HepG2 (cell line): ENCODE data around the gene GLB1L3. TPM values are rescaled to one million over a fixed set of nuclear protein-coding genes. Genes with fewer than 3 reads are reported as not detected.

Experiments used
- ARID4A ChIP-seq: sonication (generic); formaldehyde crosslinking; IDR thresholded peaks from 2 replicates; pipeline ENCODE4 v1.5.0; 2020; ENCODE audit warnings: mild to moderate bottlenecking, missing genetic modification reagents, borderline replicate concordance
- CBFB ChIP-seq: sonication (generic); formaldehyde crosslinking; IDR thresholded peaks from 2 replicates; pipeline ENCODE4 v1.4.0; 2020; ENCODE audit warnings: missing genetic modification reagents
- FOXA3 ChIP-seq: IDR thresholded peaks from 2 replicates; pipeline ENCODE4 v1.6.1; 2016; ENCODE audit warnings: missing genetic modification reagents, missing compliant biosample characterization
- FOXK1 ChIP-seq: sonication (generic); formaldehyde crosslinking; IDR thresholded peaks from 2 replicates; pipeline ENCODE4 v1.4.0; 2020; ENCODE audit warnings: low read depth, missing genetic modification reagents, borderline replicate concordance
- FOXO1 ChIP-seq: sonication (generic); formaldehyde crosslinking; IDR thresholded peaks from 2 replicates; pipeline ENCODE4 v1.4.0; 2020; ENCODE audit warnings: missing genetic modification reagents
- LBX2 ChIP-seq: sonication (generic); formaldehyde crosslinking; IDR thresholded peaks from 2 replicates; pipeline ENCODE4 v1.5.0; 2020; ENCODE audit warnings: missing genetic modification reagents, mild to moderate bottlenecking, borderline replicate concordance
- NR0B2 ChIP-seq: sonication (generic); formaldehyde crosslinking; IDR thresholded peaks from 2 replicates; pipeline ENCODE4 v1.4.0; 2020; ENCODE audit warnings: mild to moderate bottlenecking, missing genetic modification reagents
- SMYD3 ChIP-seq: sonication (generic); formaldehyde crosslinking; IDR thresholded peaks from 2 replicates; pipeline ENCODE4 v1.8.1; 2023; ENCODE audit warnings: mild to moderate bottlenecking, missing genetic modification reagents
- STAG1 ChIP-seq: sonication (generic); formaldehyde crosslinking; IDR thresholded peaks from 2 replicates; pipeline ENCODE4 v1.4.0; 2020; ENCODE audit warnings: missing genetic modification reagents
- ZMYM4 ChIP-seq: sonication (generic); formaldehyde crosslinking; IDR thresholded peaks from 2 replicates; pipeline ENCODE4 v1.8.1; 2023; ENCODE audit warnings: mild to moderate bottlenecking, missing genetic modification reagents
- ZNF251 ChIP-seq: sonication (generic); formaldehyde crosslinking; IDR thresholded peaks from 2 replicates; pipeline ENCODE4 v1.9.0; 2021; ENCODE audit warnings: mild to moderate bottlenecking, missing genetic modification reagents
- polyA plus RNA-seq, 8 experiments: library from polyadenylated mRNA; depleted of rRNA in 3 of 8; stranded (reverse) in 7 of 8; unstranded in 1 of 8; fragments of >200 nt; fragmentation: Illumina TruSeq in 4 of 8; extraction: Trizol in 4 of 8; gene quantifications; 2 replicates each; pipeline versions ENCODE4 v1.2.1 to v1.2.3, GENCODE V29; 2011 to 2016; ENCODE audit warnings: low read depth in 4 of 8, missing spikeins in 1 of 8, mixed read lengths in 1 of 8; ENCODE audit not compliant: insufficient read depth in 1 of 8
- total RNA-seq, 5 experiments: library from RNA; depleted of rRNA; stranded (reverse); fragments of >200 nt; fragmentation: Illumina TruSeq; extraction: Trizol; gene quantifications; 2 replicates each; pipeline ENCODE4 v1.2.3, GENCODE V29; 2016; ENCODE audit warnings: low read depth in 1 of 5

GLB1L3 gene
- total and polyA plus RNA-seq, 2 of the 13 experiments (the other 11 are each of a cell fraction or from before 2014, with no cell fraction given) = not detected

- TF ChIP-seq ARID4A (no peak), FOXO1 (0 out of 2 replicates have a peak, but pooled peaks have one; percentile 20), STAG1 (peak; percentile 58), FOXK1 (CRISPR knock-in tag) (peak; percentile 87; the same call in 1 of the 2 replicates), CBFB (CRISPR knock-in tag) (no peak), SMYD3 (no peak), NR0B2 (CRISPR knock-in tag) (no peak), ZMYM4 (no peak), LBX2 (CRISPR knock-in tag) (no peak), ZNF251 (CRISPR knock-in tag) (no peak), FOXA3 (CRISPR knock-in tag) (peak; percentile 97)
These were observed 14.3 kb upstream of the GLB1L3 start (continued) for GRCh38 chr11:134261626-134262488.
